Measurements from ENCODE around the gene SART3. TPM values are rescaled to one million over a fixed set of nuclear protein-coding genes. Genes with fewer than 3 reads are reported as not detected.

SART3 gene
- total RNA-seq, 1 experiment from 2014 or later: 89.4 TPM

DNA sequence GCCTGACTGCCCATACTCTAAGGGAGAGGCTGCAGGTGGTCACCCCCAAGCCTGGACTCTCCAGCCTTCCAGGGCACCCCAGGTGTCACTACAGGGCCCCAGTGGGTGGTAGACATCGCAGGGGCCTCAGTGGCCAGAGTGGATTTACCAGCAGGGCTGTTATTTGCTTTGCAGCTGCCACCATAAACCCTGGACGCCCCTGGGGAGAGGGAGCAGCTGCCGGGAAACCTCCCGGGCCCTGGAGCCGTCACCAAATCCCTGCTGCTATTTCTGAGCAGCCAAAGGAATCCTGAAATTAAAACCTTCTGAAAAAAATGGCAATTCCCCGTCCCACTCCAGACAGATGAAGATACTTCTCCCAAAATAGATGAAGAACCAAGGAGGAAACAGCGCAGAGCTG lies 23.0 kb upstream of the SART3 start:
- Histone ChIP-seq H3K56ac (ENCODE audit: insufficient read length, low read depth, low read length) (no peak overlapping the region), H3K4ac (ENCODE audit: low read depth, low read length) (no peak overlapping the region), H3K23ac (ENCODE audit: insufficient read length, low read depth, low read length) (no peak overlapping the region), H3T11ph (ENCODE audit: low read length) (no peak overlapping the region), H2BK20ac (ENCODE audit: low read depth, low read length, poor library complexity, severe bottlenecking) (no peak overlapping the region), H3K27me3 (ENCODE audit: insufficient read depth, low read length) (no peaks in the 10 kb centered on the region), H3K79me1 (ENCODE audit: insufficient read depth, low read depth, low read length, poor library complexity, severe bottlenecking) (no peaks in the 10 kb centered on the region), H3K9ac (ENCODE audit: extremely low read depth, insufficient read length, low read length) (no peak overlapping the region), H3K9me3 (ENCODE audit: control insufficient read depth, low read depth, low read length) (no peaks in the 10 kb centered on the region), H4K91ac (ENCODE audit: insufficient read length, low read depth, low read length) (no peak overlapping the region), H2AK5ac (ENCODE audit: insufficient read length, low read length) (no peak overlapping the region), H3K14ac (ENCODE audit: insufficient read depth, low read length) (no peak overlapping the region), H3K4me1 (ENCODE audit: insufficient read depth, low read length) (no peaks in the 10 kb centered on the region), H2BK15ac (ENCODE audit: low read depth, low read length) (no peak overlapping the region), H2BK5ac (ENCODE audit: insufficient read length, low read length) (no peak overlapping the region), H2BK120ac (ENCODE audit: low read depth, low read length, poor library complexity, severe bottlenecking) (no peak overlapping the region), H2BK12ac (ENCODE audit: insufficient read length, low read depth, low read length) (no peak overlapping the region), H2AFZ (ENCODE audit: low read length) (no peak overlapping the region), H3K18ac (ENCODE audit: insufficient read length, low read depth, low read length) (no peak overlapping the region), H3K4me2 (ENCODE audit: insufficient read depth, insufficient read length, low read length) (no peak overlapping the region), H4K8ac (replicated peaks; ENCODE audit: insufficient read length, low read depth, low read length) (no peak overlapping the region), H4K5ac (ENCODE audit: insufficient read length, low read depth, low read length) (no peak overlapping the region), H3K27ac (ENCODE audit: insufficient read length, low read depth, low read length) (no peak overlapping the region), H4K20me1 (ENCODE audit: control insufficient read depth, insufficient read depth, insufficient read length) (no peaks in the 10 kb centered on the region), H3K23me2 (ENCODE audit: insufficient read length, low read depth, low read length, poor library complexity, severe bottlenecking) (no peaks in the 10 kb centered on the region), H3K79me2 (ENCODE audit: insufficient read depth, low read length) (no peaks in the 10 kb centered on the region)
- no peak for DNase-seq
- peaks cover 1 to 3% (median 1%) of the 10 kb centered on the region in 3 experiments; a peak in 4 of 7 replicates for H3K36me3 Mint-ChIP-seq (ENCODE audit: insufficient read depth in 1 of 3, low read depth in 3 of 3)
- no CpG with 5 or more reads among the region's 7 CpGs for WGBS (ENCODE audit: extremely low coverage, insufficient read length, low lambda C conversion rate)
- no peak overlapping the region for H3K27ac Mint-ChIP-seq
- no peaks in the 10 kb centered on the region; the same call in 1 of the 2 replicates for H3K27me3 Mint-ChIP-seq (ENCODE audit: low read depth)
- no peak overlapping the region for H3K4me3 Mint-ChIP-seq
- TF ChIP-seq, protein P1, sequence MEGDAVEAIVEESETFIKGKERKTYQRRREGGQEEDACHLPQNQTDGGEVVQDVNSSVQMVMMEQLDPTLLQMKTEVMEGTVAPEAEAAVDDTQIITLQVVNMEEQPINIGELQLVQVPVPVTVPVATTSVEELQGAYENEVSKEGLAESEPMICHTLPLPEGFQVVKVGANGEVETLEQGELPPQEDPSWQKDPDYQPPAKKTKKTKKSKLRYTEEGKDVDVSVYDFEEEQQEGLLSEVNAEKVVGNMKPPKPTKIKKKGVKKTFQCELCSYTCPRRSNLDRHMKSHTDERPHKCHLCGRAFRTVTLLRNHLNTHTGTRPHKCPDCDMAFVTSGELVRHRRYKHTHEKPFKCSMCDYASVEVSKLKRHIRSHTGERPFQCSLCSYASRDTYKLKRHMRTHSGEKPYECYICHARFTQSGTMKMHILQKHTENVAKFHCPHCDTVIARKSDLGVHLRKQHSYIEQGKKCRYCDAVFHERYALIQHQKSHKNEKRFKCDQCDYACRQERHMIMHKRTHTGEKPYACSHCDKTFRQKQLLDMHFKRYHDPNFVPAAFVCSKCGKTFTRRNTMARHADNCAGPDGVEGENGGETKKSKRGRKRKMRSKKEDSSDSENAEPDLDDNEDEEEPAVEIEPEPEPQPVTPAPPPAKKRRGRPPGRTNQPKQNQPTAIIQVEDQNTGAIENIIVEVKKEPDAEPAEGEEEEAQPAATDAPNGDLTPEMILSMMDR (conservative IDR thresholded peaks at IDR 0.05): no peak
- peaks cover 2% of the 10 kb centered on the region in 2 experiments; a peak in 3 of 5 replicates for H3K9me3 Mint-ChIP-seq
- H3K4me1 Mint-ChIP-seq: peaks cover 6 to 17% of the 10 kb centered on the region in 2 experiments

Data from H9 (cell line).